Measurements from ENCODE around the gene RUBCNL.

- no peak for TF ChIP-seq CTCF (IDR thresholded peaks at IDR 0.05; ENCODE audit: extremely low read depth in 1 of 2, insufficient read depth in 1 of 2, low read depth in 1 of 2, low read length in 2 of 2)
- no peak for TF ChIP-seq MYC (IDR thresholded peaks at IDR 0.05; ENCODE audit: low read depth, low read length)
Observed at GRCh38 chr13:46369506-46370277, 17.4 kb downstream of the RUBCNL start.
